H9 (cell line): ENCODE measurements around the gene CDK9. TPM values are rescaled to one million over a fixed set of nuclear protein-coding genes. Genes with fewer than 3 reads are reported as not detected.

ENCODE experiments used
- DNase-seq: peaks from one replicate; pipeline ENCODE4 v3.0.0-alpha.2; 2017
- H2AFZ ChIP-seq: one replicate; pipeline ENCODE4 v1.6.1; 2013; ENCODE audit warnings: mild to moderate bottlenecking, low read length, control low read depth, moderate library complexity
- H2AK5ac ChIP-seq: 2 replicates; pipeline ENCODE4 v1.6.1; 2013; ENCODE audit warnings: low read length, control low read depth, mixed read lengths; ENCODE audit not compliant: insufficient read length
- H2BK120ac ChIP-seq: one replicate; pipeline ENCODE4 v1.6.1; 2013; ENCODE audit warnings: low read depth, mild to moderate bottlenecking, low read length, control low read depth, inconsistent platforms; ENCODE audit not compliant: poor library complexity, severe bottlenecking
- H2BK12ac ChIP-seq: 2 replicates; pipeline ENCODE4 v1.6.1; 2013; ENCODE audit warnings: low read length, control low read depth, mixed read lengths, low read depth; ENCODE audit not compliant: insufficient read length
- H2BK15ac ChIP-seq: 2 replicates; pipeline ENCODE4 v1.6.1; 2013; ENCODE audit warnings: low read depth, low read length, control low read depth
- H2BK20ac ChIP-seq: one replicate; pipeline ENCODE4 v1.6.1; 2013; ENCODE audit warnings: low read depth, mild to moderate bottlenecking, low read length, control low read depth, inconsistent platforms; ENCODE audit not compliant: poor library complexity, severe bottlenecking
- H2BK5ac ChIP-seq: 2 replicates; pipeline ENCODE4 v1.6.1; 2013; ENCODE audit warnings: low read length, control low read depth, mixed read lengths; ENCODE audit not compliant: insufficient read length
- H3K14ac ChIP-seq: 2 replicates; pipeline ENCODE4 v1.6.1; 2013; ENCODE audit warnings: low read length, control low read depth; ENCODE audit not compliant: insufficient read depth
- H3K18ac ChIP-seq: 2 replicates; pipeline ENCODE4 v1.6.1; 2013; ENCODE audit warnings: low read depth, mild to moderate bottlenecking, mixed read lengths, low read length, control low read depth; ENCODE audit not compliant: insufficient read length
- H3K23ac ChIP-seq: 2 replicates; pipeline ENCODE4 v1.6.1; 2013; ENCODE audit warnings: low read length, control low read depth, mixed read lengths, low read depth; ENCODE audit not compliant: insufficient read length
- H3K23me2 ChIP-seq: 2 replicates; pipeline ENCODE4 v1.6.1; 2013; ENCODE audit warnings: low read depth, mild to moderate bottlenecking, mixed read lengths, low read length, control low read depth; ENCODE audit not compliant: insufficient read length, poor library complexity, severe bottlenecking
- H3K27ac ChIP-seq: 2 replicates; pipeline ENCODE4 v1.5.1; 2013; ENCODE audit warnings: low read length, control low read depth, mixed read lengths, low read depth; ENCODE audit not compliant: insufficient read length
- H3K27me3 ChIP-seq: 2 replicates; pipeline ENCODE4 v1.6.1; 2013; ENCODE audit warnings: low read length, control low read depth, inconsistent platforms; ENCODE audit not compliant: insufficient read depth
- H3K4ac ChIP-seq: 2 replicates; pipeline ENCODE4 v1.6.1; 2013; ENCODE audit warnings: low read depth, mild to moderate bottlenecking, control low read depth, inconsistent platforms, low read length, moderate library complexity
- H3K4me1 ChIP-seq: 2 replicates; pipeline ENCODE4 v1.6.1; 2013; ENCODE audit warnings: low read length, control low read depth, inconsistent platforms; ENCODE audit not compliant: insufficient read depth
- H3K4me2 ChIP-seq: 2 replicates; pipeline ENCODE4 v1.6.1; 2013; ENCODE audit warnings: low read length, control low read depth, mixed read lengths; ENCODE audit not compliant: insufficient read length, insufficient read depth
- H3K56ac ChIP-seq: 2 replicates; pipeline ENCODE4 v1.6.1; 2013; ENCODE audit warnings: low read depth, mild to moderate bottlenecking, mixed read lengths, low read length, control low read depth; ENCODE audit not compliant: insufficient read length
- H3K79me1 ChIP-seq: 2 replicates; pipeline ENCODE4 v1.6.1; 2013; ENCODE audit warnings: low read depth, mild to moderate bottlenecking, moderate library complexity, low read length, control low read depth, inconsistent platforms; ENCODE audit not compliant: insufficient read depth, poor library complexity, severe bottlenecking
- H3K79me2 ChIP-seq: 2 replicates; pipeline ENCODE4 v1.6.1; 2013; ENCODE audit warnings: low read length, control low read depth, inconsistent platforms; ENCODE audit not compliant: insufficient read depth
- H3K9ac ChIP-seq: 2 replicates; pipeline ENCODE4 v1.6.1; 2013; ENCODE audit warnings: low read length, control low read depth, mixed read lengths; ENCODE audit not compliant: insufficient read length; ENCODE audit errors: extremely low read depth
- H3K9me3 ChIP-seq: one replicate; pipeline ENCODE4 v1.6.1; 2013; ENCODE audit warnings: low read depth, low read length, inconsistent platforms; ENCODE audit not compliant: control insufficient read depth
- H3T11ph ChIP-seq: one replicate; pipeline ENCODE4 v1.6.1; 2013; ENCODE audit warnings: mild to moderate bottlenecking, low read length, control low read depth, inconsistent platforms
- H4K20me1 ChIP-seq: one replicate; pipeline ENCODE4 v1.6.1; 2013; ENCODE audit not compliant: control insufficient read depth, insufficient read length, insufficient read depth
- H4K5ac ChIP-seq: 2 replicates; pipeline ENCODE4 v1.6.1; 2013; ENCODE audit warnings: low read depth, mild to moderate bottlenecking, mixed read lengths, low read length, control low read depth; ENCODE audit not compliant: insufficient read length
- H4K8ac ChIP-seq: replicated peaks from 2 replicates; pipeline ENCODE4 v1.6.1; 2013; ENCODE audit warnings: low read length, control low read depth, mixed read lengths, low read depth; ENCODE audit not compliant: insufficient read length
- H4K91ac ChIP-seq: 2 replicates; pipeline ENCODE4 v1.6.1; 2013; ENCODE audit warnings: low read depth, mild to moderate bottlenecking, moderate library complexity, mixed read lengths, low read length, control low read depth; ENCODE audit not compliant: insufficient read length
- H3K27ac Mint-ChIP-seq, 3 experiments: 2 replicates in 2 of 3; 3 replicates in 1 of 3; pipeline ENCODE4 v1.8.0; 2020 to 2021; ENCODE audit warnings: mixed read lengths in 3 of 3, mild to moderate bottlenecking in 1 of 3, moderate library complexity in 1 of 3
- H3K27me3 Mint-ChIP-seq: 2 replicates; pipeline ENCODE4 v1.8.0; 2021; ENCODE audit warnings: low read depth, mild to moderate bottlenecking, moderate library complexity, mixed read lengths
- H3K36me3 Mint-ChIP-seq, 3 experiments: 2 replicates in 2 of 3; 3 replicates in 1 of 3; pipeline ENCODE4 v1.8.0; 2020 to 2021; ENCODE audit warnings: low read depth in 3 of 3, mixed read lengths in 3 of 3; ENCODE audit not compliant: insufficient read depth in 1 of 3
- H3K4me1 Mint-ChIP-seq, 2 experiments: 2 replicates each; pipeline ENCODE4 v1.8.0; 2020; ENCODE audit warnings: mixed read lengths in 2 of 2
- H3K4me3 Mint-ChIP-seq, 2 experiments: 2 replicates in 1 of 2; 3 replicates in 1 of 2; pipeline ENCODE4 v1.8.0; 2020 to 2021; ENCODE audit warnings: mild to moderate bottlenecking in 2 of 2, mixed read lengths in 2 of 2, moderate library complexity in 1 of 2
- H3K9me3 Mint-ChIP-seq, 2 experiments: 2 replicates in 1 of 2; 3 replicates in 1 of 2; pipeline ENCODE4 v1.8.0; 2020; ENCODE audit warnings: mild to moderate bottlenecking in 2 of 2, mixed read lengths in 2 of 2, moderate library complexity in 1 of 2
- CTCF ChIP-seq: fragments of 200-600 bp; sonication (generic); conservative IDR thresholded peaks from 3 replicates; pipeline ENCODE4 v1.8.0; 2021; ENCODE audit warnings: antibody characterized with exemption, mild to moderate bottlenecking
- whole genome bisulfite sequencing: extraction: QIAGEN DNeasy Blood & Tissue Kit; methylation state at CpG from one replicate; pipeline ENCODE4 v1.1.7; 2013; ENCODE audit warnings: missing lambda C conversion rate, low lambda C conversion rate, mixed read lengths; ENCODE audit not compliant: insufficient read length; ENCODE audit errors: extremely low coverage; 5-methylcytosine and 5-hydroxymethylcytosine counted together
- total RNA-seq: library from RNA; stranded (reverse); gene quantifications from 2 replicates; pipeline ENCODE4 v1.2.1, GENCODE V29; 2021

The CDK9 gene
- total RNA-seq, 1 experiment from 2014 or later = 85.7 TPM

- no peak overlapping the region for H3K9ac ChIP-seq
- peaks cover 8% of the 10 kb centered on the region for H3K23me2 ChIP-seq
- H4K20me1 ChIP-seq = no peaks in the 10 kb centered on the region
- no peaks in the 10 kb centered on the region for H3K36me3 Mint-ChIP-seq
- TF ChIP-seq CTCF = no peak
- no peak overlapping the region for H3K4me2 ChIP-seq
- no peak for DNase-seq
- H3K4me1 ChIP-seq = peaks cover 8% of the 10 kb centered on the region
- no peak overlapping the region for H2AFZ ChIP-seq
- H3K27me3 Mint-ChIP-seq = peaks cover 6% of the 10 kb centered on the region
- H3K14ac ChIP-seq = no peak overlapping the region
- H4K8ac ChIP-seq = no peak overlapping the region
- no peaks in the 10 kb centered on the region for H3K79me1 ChIP-seq
- H3K79me2 ChIP-seq = no peaks in the 10 kb centered on the region
- no peak overlapping the region for H3T11ph ChIP-seq
- H2BK20ac ChIP-seq = no peak overlapping the region
- H3K27ac Mint-ChIP-seq = peak overlapping the region in 1 of 3 experiments; percentile 40; a peak in 1 of 7 replicates
- no peak overlapping the region for H3K23ac ChIP-seq
- H3K4me1 Mint-ChIP-seq = peaks cover 26 to 38% of the 10 kb centered on the region in 2 experiments
- no peaks in the 10 kb centered on the region for H3K9me3 Mint-ChIP-seq
- no peak overlapping the region for H4K5ac ChIP-seq
- no peak overlapping the region for H3K56ac ChIP-seq
- H2AK5ac ChIP-seq = no peak overlapping the region
- H2BK5ac ChIP-seq = no peak overlapping the region
- H3K27ac ChIP-seq = no peak overlapping the region
- H3K4ac ChIP-seq = no peak overlapping the region
- no peak overlapping the region for H2BK120ac ChIP-seq
- no peak overlapping the region for H3K18ac ChIP-seq
- H3K9me3 ChIP-seq = no peaks in the 10 kb centered on the region
- H4K91ac ChIP-seq = no peak overlapping the region
- WGBS = no CpG with 5 or more reads among the region's 3 CpGs
- H2BK12ac ChIP-seq = no peak overlapping the region
- no peak overlapping the region for H3K4me3 Mint-ChIP-seq
- no peaks in the 10 kb centered on the region for H3K27me3 ChIP-seq
- no peak overlapping the region for H2BK15ac ChIP-seq
These were observed 12.6 kb upstream of the CDK9 start for GRCh38 chr9:127773272-127773671.
